Upper lobe of right lung (tissue), 1 donor: Measurements from ENCODE around the gene PTPRCAP. TPM values are rescaled to one million over a fixed set of nuclear protein-coding genes. Genes with fewer than 3 reads are reported as not detected.

ENCODE experiments used
- ATAC-seq: fragments of 200-7000 bp; cut with Tn5 transposase; one replicate; pipeline ENCODE4 v1.9.1; 2020; ENCODE audit warnings: mild to moderate bottlenecking, moderate library complexity
- DNase-seq: peaks from one replicate; pipeline ENCODE4 v3.0.0-alpha.2; 2020
- H3K27ac ChIP-seq: fragments of 200-600 bp; one replicate; pipeline ENCODE4 v1.8.0; 2022
- H3K27me3 ChIP-seq: fragments of 200-600 bp; one replicate; pipeline ENCODE4 v1.8.0; 2022; ENCODE audit warnings: mild to moderate bottlenecking
- H3K36me3 ChIP-seq: fragments of 200-600 bp; one replicate; pipeline ENCODE4 v1.8.0; 2022
- H3K4me1 ChIP-seq: fragments of 200-600 bp; one replicate; pipeline ENCODE4 v1.8.0; 2022
- H3K4me3 ChIP-seq: fragments of 200-600 bp; one replicate; pipeline ENCODE4 v1.8.0; 2022; ENCODE audit warnings: mild to moderate bottlenecking
- H3K9me3 ChIP-seq: fragments of 200-600 bp; one replicate; pipeline ENCODE4 v1.8.0; 2022
- intact Hi-C: fragments of 100-400 bp; cut with DNase I; formaldehyde crosslinking; loops from one replicate; pipeline ENCODE4 v1.11.0; 2022
- total RNA-seq: library from RNA; stranded (reverse); fragmentation: NEBNext Ultra II Directional; extraction: Animal tissue kit (Norgen Biotek cat#: 25700); gene quantifications from one replicate; pipeline ENCODE4 v1.2.1, GENCODE V29; 2021
- TF ChIP-seq, protein P1 (sequence below): fragments of 200-600 bp; IDR thresholded peaks from one replicate; pipeline ENCODE4 v1.8.0; 2022; ENCODE audit warnings: antibody characterized with exemption
- donor health status: DM: no; HTN: yes; CAD: no; lungs with severe emphysema.

The PTPRCAP gene
- total RNA-seq, 1 donor from 2014 or later = 17.7 TPM

DNA sequence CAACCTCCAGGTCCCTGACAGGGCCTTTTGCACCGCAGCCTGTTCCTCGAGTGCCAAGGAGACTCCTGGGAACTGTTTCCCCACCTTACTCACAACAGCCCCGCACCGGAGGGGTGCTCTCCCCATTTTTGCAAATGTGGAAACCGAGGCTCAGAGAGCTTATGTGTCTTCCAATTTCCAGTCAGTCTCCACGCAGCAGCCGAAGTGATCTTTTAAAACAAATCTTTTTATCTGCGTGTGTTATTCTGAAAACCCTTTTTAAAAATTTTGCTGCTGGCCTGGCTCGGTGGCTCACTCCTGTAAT is 32.0 kb upstream of the PTPRCAP start:
- TF ChIP-seq, protein P1, sequence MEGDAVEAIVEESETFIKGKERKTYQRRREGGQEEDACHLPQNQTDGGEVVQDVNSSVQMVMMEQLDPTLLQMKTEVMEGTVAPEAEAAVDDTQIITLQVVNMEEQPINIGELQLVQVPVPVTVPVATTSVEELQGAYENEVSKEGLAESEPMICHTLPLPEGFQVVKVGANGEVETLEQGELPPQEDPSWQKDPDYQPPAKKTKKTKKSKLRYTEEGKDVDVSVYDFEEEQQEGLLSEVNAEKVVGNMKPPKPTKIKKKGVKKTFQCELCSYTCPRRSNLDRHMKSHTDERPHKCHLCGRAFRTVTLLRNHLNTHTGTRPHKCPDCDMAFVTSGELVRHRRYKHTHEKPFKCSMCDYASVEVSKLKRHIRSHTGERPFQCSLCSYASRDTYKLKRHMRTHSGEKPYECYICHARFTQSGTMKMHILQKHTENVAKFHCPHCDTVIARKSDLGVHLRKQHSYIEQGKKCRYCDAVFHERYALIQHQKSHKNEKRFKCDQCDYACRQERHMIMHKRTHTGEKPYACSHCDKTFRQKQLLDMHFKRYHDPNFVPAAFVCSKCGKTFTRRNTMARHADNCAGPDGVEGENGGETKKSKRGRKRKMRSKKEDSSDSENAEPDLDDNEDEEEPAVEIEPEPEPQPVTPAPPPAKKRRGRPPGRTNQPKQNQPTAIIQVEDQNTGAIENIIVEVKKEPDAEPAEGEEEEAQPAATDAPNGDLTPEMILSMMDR = no peak
- H3K4me3 ChIP-seq = peak overlapping the region; percentile 97
- no peaks in the 10 kb centered on the region for H3K36me3 ChIP-seq
- intact Hi-C loops = no loop called here
- H3K27me3 ChIP-seq = no peaks in the 10 kb centered on the region
- H3K9me3 ChIP-seq = no peaks in the 10 kb centered on the region
- DNase-seq (no peak), ATAC-seq (no peak)
- peak overlapping the region; percentile 93 for H3K27ac ChIP-seq
- peaks cover 18% of the 10 kb centered on the region for H3K4me1 ChIP-seq

DNA sequence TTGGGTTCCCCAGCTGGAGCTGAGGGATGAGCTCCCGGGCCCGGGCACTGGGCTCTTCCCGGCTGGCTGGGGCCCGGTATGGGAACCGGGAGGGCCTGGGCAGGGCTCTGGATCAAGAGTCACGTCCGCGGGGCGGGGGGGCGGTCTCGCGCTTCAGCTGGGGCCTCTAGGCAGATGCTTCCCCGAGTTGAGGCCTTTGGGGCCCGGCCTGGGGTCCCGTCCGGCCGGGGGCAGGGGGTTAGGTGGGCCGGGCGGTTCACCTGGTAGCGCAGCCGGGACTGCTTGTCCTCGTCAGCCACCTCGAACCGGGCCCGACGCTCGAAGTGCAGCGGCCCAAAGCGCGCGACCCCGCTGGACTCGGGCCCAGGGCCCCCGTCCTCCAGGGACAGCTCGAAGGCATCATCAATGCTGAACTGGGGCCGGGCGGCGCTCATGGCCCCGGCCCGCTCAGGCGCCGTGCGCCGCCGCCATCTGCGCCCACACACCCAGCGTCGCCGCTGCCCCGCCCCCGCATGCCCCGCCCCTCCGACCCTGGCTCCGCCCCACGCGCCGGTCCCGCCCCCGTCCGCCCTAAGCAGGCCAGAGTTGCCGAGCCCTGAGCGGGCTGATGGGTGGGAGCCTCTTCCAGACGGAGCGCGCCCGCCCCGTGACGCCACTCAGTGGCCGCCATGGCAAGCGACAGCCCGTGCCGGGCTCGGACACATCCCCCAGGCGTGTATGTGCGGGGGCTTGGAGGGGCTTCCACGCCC is 31.5 kb upstream of the PTPRCAP start, which contains the start of gene TMEM134:
TSS of gene TMEM134 (minus strand) at position 493 of the 749 bp plus-strand sequence. CDS start at position 434, 59 bp downstream.
- TF ChIP-seq, protein P1 = peak; percentile 46
- Histone ChIP-seq H3K27me3 (no peaks in the 10 kb centered on the region), H3K4me3 (peak within 1 kb of the TSS; percentile 97), H3K9me3 (no peaks in the 10 kb centered on the region), H3K27ac (peak within 1 kb of the TSS; percentile 93), H3K4me1 (peaks cover 22% of the 10 kb centered on the region), H3K36me3 (no peaks in the 10 kb centered on the region)
- DNase-seq (peak; percentile 97), ATAC-seq (peak; percentile 92)
- intact Hi-C loops = no loop called here

DNA sequence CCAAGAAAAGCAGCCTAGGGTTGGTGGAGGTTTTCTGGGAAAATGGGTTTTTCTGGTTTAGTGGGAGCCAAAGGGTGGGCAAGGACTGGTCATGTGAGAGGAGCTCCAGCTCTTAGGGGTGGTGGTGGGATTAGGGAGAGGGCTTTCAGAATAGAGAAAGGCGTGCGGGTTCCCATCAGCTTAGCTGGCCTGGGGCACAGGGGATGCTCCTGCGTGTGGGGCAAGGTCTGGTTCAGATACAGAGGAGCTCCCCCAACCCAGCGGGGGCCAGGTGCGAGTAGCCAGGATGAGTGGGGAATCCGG is 30.9 kb upstream of the PTPRCAP start:
- Histone ChIP-seq H3K9me3 (no peaks in the 10 kb centered on the region), H3K4me1 (peaks cover 26% of the 10 kb centered on the region), H3K36me3 (no peaks in the 10 kb centered on the region), H3K4me3 (peak overlapping the region; percentile 97), H3K27me3 (no peaks in the 10 kb centered on the region), H3K27ac (peak overlapping the region; percentile 93)
- TF ChIP-seq, protein P1 = no peak
- DNase-seq (no peak), ATAC-seq (no peak)
- intact Hi-C loops = no loop called here

DNA sequence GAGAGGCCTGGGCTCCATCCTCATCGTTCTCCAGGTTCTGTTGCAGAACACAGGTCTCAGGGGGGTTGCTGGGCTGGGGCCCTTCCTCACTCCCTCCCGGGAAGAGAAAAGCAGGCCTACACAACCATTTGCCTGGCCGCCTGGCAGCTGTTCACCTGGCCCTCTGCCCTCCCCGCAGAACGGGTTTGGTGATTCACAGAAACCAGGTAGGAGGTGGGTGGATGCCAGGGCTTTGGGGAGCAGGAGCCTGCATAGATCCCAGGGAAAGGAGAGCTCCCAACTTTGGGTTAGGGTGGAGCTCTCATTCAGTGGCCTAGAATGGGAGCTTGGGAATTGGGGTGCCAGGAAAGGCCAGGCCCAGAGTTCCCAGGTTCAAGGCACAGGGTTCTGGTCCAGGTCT is 30.6 kb upstream of the PTPRCAP start:
- H3K36me3 ChIP-seq = no peaks in the 10 kb centered on the region
- intact Hi-C loops = no loop called here
- peak overlapping the region; percentile 97 for H3K4me3 ChIP-seq
- no peaks in the 10 kb centered on the region for H3K27me3 ChIP-seq
- DNase-seq (peak; percentile 92), ATAC-seq (peak; percentile 7)
- H3K4me1 ChIP-seq = peaks cover 26% of the 10 kb centered on the region
- TF ChIP-seq, protein P1 = no peak
- H3K27ac ChIP-seq = peak overlapping the region; percentile 93
- no peaks in the 10 kb centered on the region for H3K9me3 ChIP-seq

DNA sequence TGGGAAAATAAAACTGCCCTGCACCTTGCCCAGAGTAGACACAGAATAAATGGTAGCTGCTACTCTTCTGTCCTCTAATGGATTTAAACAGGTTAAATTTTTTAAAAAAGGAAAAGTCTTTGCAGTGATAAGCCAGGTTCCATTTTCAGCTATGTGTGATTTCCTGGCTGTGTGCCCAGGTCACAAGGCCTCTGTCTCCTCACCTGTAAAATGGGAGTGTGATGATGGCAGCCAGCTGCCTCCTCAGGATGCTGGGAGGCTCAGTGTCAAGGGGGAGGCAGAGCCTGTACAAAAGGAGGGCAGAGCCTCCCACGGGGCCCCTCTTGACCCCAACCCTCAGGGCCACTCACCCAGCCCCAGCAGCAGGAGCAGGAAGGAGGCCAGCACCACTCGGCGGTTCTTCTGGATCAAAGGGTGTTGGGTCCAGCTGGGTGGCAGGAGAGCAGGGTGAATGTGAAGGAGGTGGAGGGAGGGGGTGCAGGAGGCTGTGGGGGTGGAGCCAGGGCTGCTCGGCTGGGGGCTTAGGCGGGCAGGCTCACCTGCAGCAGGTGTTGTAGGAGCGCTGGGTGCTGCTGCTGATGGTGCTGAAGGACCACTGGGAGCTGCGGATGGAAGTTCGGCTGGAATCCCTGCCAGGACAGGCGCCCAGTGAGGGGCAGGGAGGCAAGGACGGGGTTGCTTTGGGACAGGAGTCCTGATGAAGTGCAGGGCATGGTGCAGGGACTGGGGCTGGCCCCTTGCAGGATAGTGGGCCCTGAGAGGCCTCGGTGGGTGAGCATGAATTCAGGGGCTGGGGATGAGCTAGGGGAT is 29.7 kb upstream of the PTPRCAP start:
- DNase-seq = peak; percentile 66
- peaks cover 26% of the 10 kb centered on the region for H3K4me1 ChIP-seq
- no peak for ATAC-seq
- H3K36me3 ChIP-seq = no peaks in the 10 kb centered on the region
- TF ChIP-seq, protein P1 = no peak
- intact Hi-C loops = no loop called here
- no peak overlapping the region for H3K4me3 ChIP-seq
- no peaks in the 10 kb centered on the region for H3K9me3 ChIP-seq
- H3K27ac ChIP-seq = no peak overlapping the region
- H3K27me3 ChIP-seq = no peaks in the 10 kb centered on the region
